ENCODE results near the gene B4GALT3.

The B4GALT3 gene
- long read RNA-seq, transcript B4GALT3-201 (8 exons, 1,911 nt) = major isoform, 91 of 139 reads
- long read RNA-seq, transcript B4GALT3-213 (8 exons, 2,414 nt) = minor isoform, 10 of 139 reads
- long read RNA-seq, partial matches to known transcripts = 4 of 139 reads
- long read RNA-seq, other reads (novel, unspliced or antisense) = 33 of 139 reads

DNA sequence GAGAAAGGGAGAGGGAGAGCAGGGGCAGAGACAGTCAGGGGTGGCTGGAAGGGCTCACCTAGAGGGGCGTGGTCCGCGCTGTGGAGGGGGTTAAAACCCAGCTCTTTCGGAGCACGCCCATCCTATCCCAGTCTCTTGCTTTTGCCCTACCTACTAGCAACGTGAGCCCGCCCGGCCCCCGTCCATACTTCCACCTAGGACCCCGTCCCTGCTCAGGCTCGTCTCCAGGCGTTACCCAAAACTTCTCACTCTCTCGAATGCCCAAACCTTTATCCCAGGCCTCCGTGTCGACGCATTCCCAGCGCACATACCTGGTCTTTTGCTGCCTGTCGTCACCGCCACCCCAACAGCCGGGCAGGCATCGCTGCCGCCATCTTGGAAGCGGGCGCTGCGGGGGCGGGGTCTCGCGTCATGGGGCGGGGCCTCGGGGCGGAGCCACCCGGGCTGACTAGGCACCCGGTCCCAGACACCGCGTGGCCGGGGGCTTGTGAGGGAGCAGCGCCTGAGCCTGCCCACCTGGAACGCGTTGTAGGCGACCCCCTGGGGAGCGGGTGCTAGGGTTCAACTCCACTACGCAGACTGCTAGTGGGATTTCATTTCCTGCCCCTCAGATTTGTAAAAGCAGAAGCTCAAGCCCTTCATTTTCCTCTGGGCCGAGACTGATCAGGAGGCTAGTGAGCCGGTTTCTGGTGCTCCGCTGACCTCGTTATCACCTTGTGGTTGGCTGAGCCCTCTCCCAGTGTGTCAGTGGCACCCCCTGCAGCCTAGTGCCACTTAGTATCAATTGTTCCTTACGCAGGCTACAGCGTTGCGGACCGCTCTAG is at the start of gene B4GALT3:
TSS of gene B4GALT3 (minus strand) at position 396 of the 824 bp plus-strand sequence. CDS start 1,447 bp downstream, outside the sequence.
- Histone ChIP-seq H3K27me3 (ENCODE audit: insufficient read depth, poor library complexity, severe bottlenecking) (no peaks in the 10 kb centered on the region), H3K4me3 (replicated peaks; ENCODE audit: insufficient read depth, low read length) (peak within 1 kb of the TSS; percentile 86), H3K27ac (replicated peaks) (peak within 1 kb of the TSS; percentile 73)
- TF ChIP-seq, protein P1, sequence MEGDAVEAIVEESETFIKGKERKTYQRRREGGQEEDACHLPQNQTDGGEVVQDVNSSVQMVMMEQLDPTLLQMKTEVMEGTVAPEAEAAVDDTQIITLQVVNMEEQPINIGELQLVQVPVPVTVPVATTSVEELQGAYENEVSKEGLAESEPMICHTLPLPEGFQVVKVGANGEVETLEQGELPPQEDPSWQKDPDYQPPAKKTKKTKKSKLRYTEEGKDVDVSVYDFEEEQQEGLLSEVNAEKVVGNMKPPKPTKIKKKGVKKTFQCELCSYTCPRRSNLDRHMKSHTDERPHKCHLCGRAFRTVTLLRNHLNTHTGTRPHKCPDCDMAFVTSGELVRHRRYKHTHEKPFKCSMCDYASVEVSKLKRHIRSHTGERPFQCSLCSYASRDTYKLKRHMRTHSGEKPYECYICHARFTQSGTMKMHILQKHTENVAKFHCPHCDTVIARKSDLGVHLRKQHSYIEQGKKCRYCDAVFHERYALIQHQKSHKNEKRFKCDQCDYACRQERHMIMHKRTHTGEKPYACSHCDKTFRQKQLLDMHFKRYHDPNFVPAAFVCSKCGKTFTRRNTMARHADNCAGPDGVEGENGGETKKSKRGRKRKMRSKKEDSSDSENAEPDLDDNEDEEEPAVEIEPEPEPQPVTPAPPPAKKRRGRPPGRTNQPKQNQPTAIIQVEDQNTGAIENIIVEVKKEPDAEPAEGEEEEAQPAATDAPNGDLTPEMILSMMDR (IDR thresholded peaks at IDR 0.05; ENCODE audit: insufficient read depth, low read length) = no peak
- TF ChIP-seq, protein P2, sequence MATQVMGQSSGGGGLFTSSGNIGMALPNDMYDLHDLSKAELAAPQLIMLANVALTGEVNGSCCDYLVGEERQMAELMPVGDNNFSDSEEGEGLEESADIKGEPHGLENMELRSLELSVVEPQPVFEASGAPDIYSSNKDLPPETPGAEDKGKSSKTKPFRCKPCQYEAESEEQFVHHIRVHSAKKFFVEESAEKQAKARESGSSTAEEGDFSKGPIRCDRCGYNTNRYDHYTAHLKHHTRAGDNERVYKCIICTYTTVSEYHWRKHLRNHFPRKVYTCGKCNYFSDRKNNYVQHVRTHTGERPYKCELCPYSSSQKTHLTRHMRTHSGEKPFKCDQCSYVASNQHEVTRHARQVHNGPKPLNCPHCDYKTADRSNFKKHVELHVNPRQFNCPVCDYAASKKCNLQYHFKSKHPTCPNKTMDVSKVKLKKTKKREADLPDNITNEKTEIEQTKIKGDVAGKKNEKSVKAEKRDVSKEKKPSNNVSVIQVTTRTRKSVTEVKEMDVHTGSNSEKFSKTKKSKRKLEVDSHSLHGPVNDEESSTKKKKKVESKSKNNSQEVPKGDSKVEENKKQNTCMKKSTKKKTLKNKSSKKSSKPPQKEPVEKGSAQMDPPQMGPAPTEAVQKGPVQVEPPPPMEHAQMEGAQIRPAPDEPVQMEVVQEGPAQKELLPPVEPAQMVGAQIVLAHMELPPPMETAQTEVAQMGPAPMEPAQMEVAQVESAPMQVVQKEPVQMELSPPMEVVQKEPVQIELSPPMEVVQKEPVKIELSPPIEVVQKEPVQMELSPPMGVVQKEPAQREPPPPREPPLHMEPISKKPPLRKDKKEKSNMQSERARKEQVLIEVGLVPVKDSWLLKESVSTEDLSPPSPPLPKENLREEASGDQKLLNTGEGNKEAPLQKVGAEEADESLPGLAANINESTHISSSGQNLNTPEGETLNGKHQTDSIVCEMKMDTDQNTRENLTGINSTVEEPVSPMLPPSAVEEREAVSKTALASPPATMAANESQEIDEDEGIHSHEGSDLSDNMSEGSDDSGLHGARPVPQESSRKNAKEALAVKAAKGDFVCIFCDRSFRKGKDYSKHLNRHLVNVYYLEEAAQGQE (IDR thresholded peaks at IDR 0.05; ENCODE audit: insufficient replicate concordance, low read depth) = peak; percentile 49
- TF ChIP-seq POLR2AphosphoS5 (IDR thresholded peaks at IDR 0.05; ENCODE audit: low read depth) (peak; percentile 91), SPI1 (IDR thresholded peaks at IDR 0.05; ENCODE audit: borderline replicate concordance, low read depth) (no peak)
- peak; percentile 83 to 89 for DNase-seq (ENCODE audit: low read depth in 1 of 2, low spot score in 1 of 2)

DNA sequence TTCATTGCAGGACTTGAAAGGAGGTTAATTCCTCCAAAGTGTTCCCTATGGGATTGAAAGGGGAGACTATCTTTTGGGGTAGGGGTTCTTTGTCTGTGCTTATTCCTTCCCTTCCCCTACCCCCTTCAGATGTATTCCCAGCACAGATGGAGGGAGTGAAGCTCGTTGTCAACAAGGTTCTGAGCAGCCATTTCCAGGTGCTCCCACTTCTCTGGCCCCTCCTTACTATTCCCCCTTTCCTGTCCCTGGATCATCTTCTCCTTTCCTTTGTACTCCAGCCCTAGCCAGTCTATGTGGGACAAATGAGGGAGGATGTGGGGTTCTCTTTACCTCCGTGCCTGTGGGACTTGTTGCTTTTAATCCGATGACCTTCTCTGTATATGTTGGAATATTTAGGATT is 49.5 kb upstream of the B4GALT3 start:
- peak overlapping the region; percentile 73 for H3K27ac ChIP-seq (replicated peaks)
- TF ChIP-seq GABPA (IDR thresholded peaks at IDR 0.05; ENCODE audit: low read depth) (no peak), SPI1 (IDR thresholded peaks at IDR 0.05; ENCODE audit: borderline replicate concordance, low read depth) (no peak), POLR2AphosphoS5 (IDR thresholded peaks at IDR 0.05; ENCODE audit: low read depth) (no peak)
- TF ChIP-seq, protein P2 (IDR thresholded peaks at IDR 0.05; ENCODE audit: insufficient replicate concordance, low read depth) = no peak
- TF ChIP-seq, protein P1 (IDR thresholded peaks at IDR 0.05; ENCODE audit: insufficient read depth, low read length) = no peak

DNA sequence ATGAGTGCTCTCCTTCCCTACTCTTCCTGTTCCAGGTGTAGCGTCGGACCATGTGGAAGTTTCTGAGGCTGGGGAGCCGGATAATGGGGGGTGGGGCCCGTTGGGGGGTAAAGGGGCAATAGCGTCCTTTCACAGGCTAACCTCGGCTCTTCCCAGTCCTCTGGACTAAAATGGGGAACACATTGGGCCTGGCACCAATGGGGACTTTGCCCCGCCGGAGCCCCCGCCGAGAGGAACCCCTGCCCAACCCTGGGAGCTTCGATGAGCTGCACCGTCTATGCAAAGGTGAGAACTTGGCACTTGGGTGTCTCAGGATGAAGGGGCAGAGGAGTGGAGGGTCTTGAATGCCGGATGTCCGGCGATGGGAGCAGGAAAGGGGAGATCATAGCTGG is 49.0 kb upstream of the B4GALT3 start:
- Histone ChIP-seq H3K27me3 (ENCODE audit: insufficient read depth, poor library complexity, severe bottlenecking) (no peaks in the 10 kb centered on the region), H3K27ac (replicated peaks) (peak overlapping the region; percentile 73), H3K4me3 (replicated peaks; ENCODE audit: insufficient read depth, low read length) (peak overlapping the region; percentile 86)
- no peak for DNase-seq (ENCODE audit: low read depth in 1 of 2, low spot score in 1 of 2)
- no peak for TF ChIP-seq POLR2AphosphoS5 (IDR thresholded peaks at IDR 0.05; ENCODE audit: low read depth)
- TF ChIP-seq, protein P2 (IDR thresholded peaks at IDR 0.05; ENCODE audit: insufficient replicate concordance, low read depth) = no peak
- no peak for TF ChIP-seq SPI1 (IDR thresholded peaks at IDR 0.05; ENCODE audit: borderline replicate concordance, low read depth)
- TF ChIP-seq, protein P1 (IDR thresholded peaks at IDR 0.05; ENCODE audit: insufficient read depth, low read length) = no peak
- no peak for TF ChIP-seq GABPA (IDR thresholded peaks at IDR 0.05; ENCODE audit: low read depth)

More for the DNA sequence above, 49.5 kb upstream of the B4GALT3 start:
- Histone ChIP-seq H3K27me3 (ENCODE audit: insufficient read depth, poor library complexity, severe bottlenecking) (no peaks in the 10 kb centered on the region), H3K4me3 (replicated peaks; ENCODE audit: insufficient read depth, low read length) (peak overlapping the region; percentile 86)
- DNase-seq (ENCODE audit: low read depth in 1 of 2, low spot score in 1 of 2) = no peak

Measured in HL-60 (cell line).